Measurements from ENCODE around the gene PSMD6. TPM values are rescaled to one million over a fixed set of nuclear protein-coding genes. Genes with fewer than 3 reads are reported as not detected.

The PSMD6 gene
- total and polyA plus RNA-seq, 2 donors from 2014 or later: 62.7 to 78.0 TPM

- peaks cover 3 to 32% (median 13%) of the 10 kb centered on the region in 3 donors for H3K36me3 ChIP-seq (ENCODE audit: control insufficient read depth in 2 of 3, insufficient read depth in 3 of 3, low read length in 3 of 3)
- H3K4me3 ChIP-seq (ENCODE audit: low read length in 3 of 3): peak overlapping the region; percentile 84 to 96 (median 90)
- H3K27me3 ChIP-seq (ENCODE audit: control insufficient read depth, insufficient read depth, low read length): no peaks in the 10 kb centered on the region
- TF ChIP-seq, protein P1, sequence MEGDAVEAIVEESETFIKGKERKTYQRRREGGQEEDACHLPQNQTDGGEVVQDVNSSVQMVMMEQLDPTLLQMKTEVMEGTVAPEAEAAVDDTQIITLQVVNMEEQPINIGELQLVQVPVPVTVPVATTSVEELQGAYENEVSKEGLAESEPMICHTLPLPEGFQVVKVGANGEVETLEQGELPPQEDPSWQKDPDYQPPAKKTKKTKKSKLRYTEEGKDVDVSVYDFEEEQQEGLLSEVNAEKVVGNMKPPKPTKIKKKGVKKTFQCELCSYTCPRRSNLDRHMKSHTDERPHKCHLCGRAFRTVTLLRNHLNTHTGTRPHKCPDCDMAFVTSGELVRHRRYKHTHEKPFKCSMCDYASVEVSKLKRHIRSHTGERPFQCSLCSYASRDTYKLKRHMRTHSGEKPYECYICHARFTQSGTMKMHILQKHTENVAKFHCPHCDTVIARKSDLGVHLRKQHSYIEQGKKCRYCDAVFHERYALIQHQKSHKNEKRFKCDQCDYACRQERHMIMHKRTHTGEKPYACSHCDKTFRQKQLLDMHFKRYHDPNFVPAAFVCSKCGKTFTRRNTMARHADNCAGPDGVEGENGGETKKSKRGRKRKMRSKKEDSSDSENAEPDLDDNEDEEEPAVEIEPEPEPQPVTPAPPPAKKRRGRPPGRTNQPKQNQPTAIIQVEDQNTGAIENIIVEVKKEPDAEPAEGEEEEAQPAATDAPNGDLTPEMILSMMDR (IDR thresholded peaks at IDR 0.05; ENCODE audit: borderline replicate concordance, extremely low read depth, insufficient read depth): no peak
- FAIRE-seq (no peak), DNase-seq (no peak)
- no peaks in the 10 kb centered on the region for H3K9me3 ChIP-seq (ENCODE audit: control insufficient read depth in 2 of 3, insufficient read depth in 1 of 3, low read length in 3 of 3)
- H3K4me1 ChIP-seq (ENCODE audit: control insufficient read depth in 2 of 3, insufficient read depth in 2 of 3, low read depth in 1 of 3, low read length in 3 of 3): peaks cover 0 to 7% (median 7%) of the 10 kb centered on the region in 3 donors
- no peak overlapping the region for H3K27ac ChIP-seq (ENCODE audit: low read depth in 2 of 2, low read length in 2 of 2)
- H3K9ac ChIP-seq (ENCODE audit: low read length in 3 of 3): peak overlapping the region in 1 of 3 donors; percentile 85
- intact Hi-C loops (cut with DNase I): no loop called here
Observed at GRCh38 chr3:64021922-64022321, 1.4 kb downstream of the PSMD6 start.

DNA sequence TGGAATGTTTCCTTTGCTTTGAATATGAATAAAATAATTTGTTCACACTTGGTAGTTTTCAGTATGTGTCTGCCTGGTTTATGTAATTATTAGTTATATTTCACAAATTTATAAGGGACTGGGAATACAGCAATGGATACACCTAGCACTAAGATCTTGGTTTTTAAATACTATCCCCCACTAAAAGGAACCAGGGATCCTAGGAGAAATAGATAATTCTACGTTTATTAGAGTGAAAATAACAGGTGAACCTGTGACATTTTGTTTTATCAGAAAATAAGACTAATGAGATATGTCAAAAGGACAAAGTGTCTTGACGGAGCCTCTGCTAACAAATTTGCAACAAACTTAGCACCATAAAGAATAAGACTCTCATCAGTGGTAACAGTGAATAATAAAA, 3.4 kb downstream of the PSMD6 start:
- DNase-seq: no peak
- FAIRE-seq: no peak
- Histone ChIP-seq H3K27ac (ENCODE audit: low read depth in 2 of 2, low read length in 2 of 2) (no peak overlapping the region), H3K27me3 (ENCODE audit: control insufficient read depth, insufficient read depth, low read length) (no peaks in the 10 kb centered on the region), H3K9ac (ENCODE audit: low read length in 3 of 3) (no peak overlapping the region), H3K4me1 (ENCODE audit: control insufficient read depth in 2 of 3, insufficient read depth in 2 of 3, low read depth in 1 of 3, low read length in 3 of 3) (peaks cover 0 to 7% (median 7%) of the 10 kb centered on the region in 3 donors), H3K4me3 (ENCODE audit: low read length in 3 of 3) (no peak overlapping the region), H3K36me3 (ENCODE audit: control insufficient read depth in 2 of 3, insufficient read depth in 3 of 3, low read length in 3 of 3) (peaks cover 4 to 48% (median 13%) of the 10 kb centered on the region in 3 donors), H3K9me3 (ENCODE audit: control insufficient read depth in 2 of 3, insufficient read depth in 1 of 3, low read length in 3 of 3) (no peaks in the 10 kb centered on the region)
- intact Hi-C loops (cut with DNase I): no loop called here
- TF ChIP-seq, protein P1 (IDR thresholded peaks at IDR 0.05; ENCODE audit: borderline replicate concordance, extremely low read depth, insufficient read depth): no peak

- no peak for DNase-seq
- no peak for FAIRE-seq
- H3K27ac ChIP-seq (ENCODE audit: low read depth in 2 of 2, low read length in 2 of 2): no peak overlapping the region
- H3K36me3 ChIP-seq (ENCODE audit: control insufficient read depth in 2 of 3, insufficient read depth in 3 of 3, low read length in 3 of 3): peaks cover 8 to 53% (median 17%) of the 10 kb centered on the region in 3 donors
- no peak overlapping the region for H3K4me3 ChIP-seq (ENCODE audit: low read length in 3 of 3)
- no peaks in the 10 kb centered on the region for H3K27me3 ChIP-seq (ENCODE audit: control insufficient read depth, insufficient read depth, low read length)
- intact Hi-C loops (cut with DNase I): no loop called here
- H3K9ac ChIP-seq (ENCODE audit: low read length in 3 of 3): no peak overlapping the region
- TF ChIP-seq, protein P1 (IDR thresholded peaks at IDR 0.05; ENCODE audit: borderline replicate concordance, extremely low read depth, insufficient read depth): no peak
- no peaks in the 10 kb centered on the region for H3K9me3 ChIP-seq (ENCODE audit: control insufficient read depth in 2 of 3, insufficient read depth in 1 of 3, low read length in 3 of 3)
- H3K4me1 ChIP-seq (ENCODE audit: control insufficient read depth in 2 of 3, insufficient read depth in 2 of 3, low read depth in 1 of 3, low read length in 3 of 3): peaks cover 0 to 7% (median 7%) of the 10 kb centered on the region in 3 donors
Observed at GRCh38 chr3:64019271-64019670, 4.0 kb downstream of the PSMD6 start.
